Astrocyte of the hippocampus (primary cell): Measurements from ENCODE around the gene VPS45.
A peak's percentile ranks its signal among the peaks of the same experiment; 100 is the strongest.

Source experiments
- DNase-seq: peaks from one replicate; pipeline ENCODE4 v3.0.0; 2011; ENCODE audit warnings: low read depth, low spot score

VPS45 gene

GRCh38 chr1:150187560-150187931, 120.0 kb downstream of the VPS45 start:
- no peak for DNase-seq

- DNase-seq, result peak; percentile 80
Measured at GRCh38 chr1:150192012-150192411, 124.4 kb downstream of the VPS45 start.

GRCh38 chr1:150194381-150195031, 126.9 kb downstream of the VPS45 start:
- DNase-seq, result peak; percentile 75
